Suprapubic skin (tissue), 4 donors: ENCODE results near the gene MSS51. TPM values are rescaled to one million over a fixed set of nuclear protein-coding genes. Genes with fewer than 3 reads are reported as not detected.

ENCODE experiments used
- DNase-seq, 2 donors: peaks; one replicate each; pipeline ENCODE4 v3.0.0-alpha.2; 2019; ENCODE audit warnings: low spot score in 2 of 2
- H3K27ac ChIP-seq: fragments of 200-600 bp; sonication (generic); one replicate; pipeline ENCODE4 v1.5.1; 2019
- H3K27me3 ChIP-seq: fragments of 200-600 bp; sonication (generic); one replicate; pipeline ENCODE4 v1.5.1; 2019
- H3K36me3 ChIP-seq: fragments of 200-600 bp; sonication (generic); one replicate; pipeline ENCODE4 v1.5.1; 2019
- H3K4me1 ChIP-seq: fragments of 200-600 bp; sonication (generic); one replicate; pipeline ENCODE4 v1.5.1; 2019
- H3K4me3 ChIP-seq: fragments of 200-600 bp; sonication (generic); one replicate; pipeline ENCODE4 v1.5.1; 2019; ENCODE audit warnings: mild to moderate bottlenecking
- H3K9me3 ChIP-seq: fragments of 200-600 bp; sonication (generic); one replicate; pipeline ENCODE4 v1.5.1; 2019
- EP300 ChIP-seq: sonication (generic); formaldehyde crosslinking; IDR thresholded peaks from one replicate; pipeline ENCODE4 v1.6.1; 2017; ENCODE audit warnings: antibody characterized with exemption
- POLR2A ChIP-seq, 2 donors: fragments of 450-650 bp; IDR thresholded peaks; one replicate each; pipeline ENCODE4 v1.6.1; 2017; ENCODE audit warnings: antibody characterized with exemption in 2 of 2, mild to moderate bottlenecking in 2 of 2, moderate library complexity in 2 of 2
- POLR2AphosphoS5 ChIP-seq, 3 donors: sonication (generic); formaldehyde crosslinking; IDR thresholded peaks; one replicate each; pipeline ENCODE4 v1.6.1; 2017; ENCODE audit warnings: antibody characterized with exemption in 3 of 3
- WGBS: methylation state at CpG from one replicate; pipeline ENCODE4 v1.1.5; 2018; 5-methylcytosine and 5-hydroxymethylcytosine counted together
- total RNA-seq, 4 donors: library from RNA; depleted of rRNA; stranded (reverse); fragments of >200 nt; gene quantifications; one replicate each; pipeline ENCODE4 v1.1.0, GENCODE V29; 2016
- TF ChIP-seq, protein P1 (sequence below), 2 donors: fragments of 200-600 bp in 1 of 2; fragments of 450-650 bp in 1 of 2; sonication (generic) in 1 of 2; IDR thresholded peaks; one replicate each; pipeline ENCODE4 v1.5.1; 2016 to 2019; ENCODE audit warnings: antibody characterized with exemption in 2 of 2, mild to moderate bottlenecking in 1 of 2, moderate library complexity in 1 of 2

Gene MSS51
- total RNA-seq, 4 donors from 2014 or later = 1.9 to 6.4 (median 2.1) TPM

- no peak for TF ChIP-seq POLR2A (IDR thresholded peaks at IDR 0.05)
- TF ChIP-seq, protein P1, sequence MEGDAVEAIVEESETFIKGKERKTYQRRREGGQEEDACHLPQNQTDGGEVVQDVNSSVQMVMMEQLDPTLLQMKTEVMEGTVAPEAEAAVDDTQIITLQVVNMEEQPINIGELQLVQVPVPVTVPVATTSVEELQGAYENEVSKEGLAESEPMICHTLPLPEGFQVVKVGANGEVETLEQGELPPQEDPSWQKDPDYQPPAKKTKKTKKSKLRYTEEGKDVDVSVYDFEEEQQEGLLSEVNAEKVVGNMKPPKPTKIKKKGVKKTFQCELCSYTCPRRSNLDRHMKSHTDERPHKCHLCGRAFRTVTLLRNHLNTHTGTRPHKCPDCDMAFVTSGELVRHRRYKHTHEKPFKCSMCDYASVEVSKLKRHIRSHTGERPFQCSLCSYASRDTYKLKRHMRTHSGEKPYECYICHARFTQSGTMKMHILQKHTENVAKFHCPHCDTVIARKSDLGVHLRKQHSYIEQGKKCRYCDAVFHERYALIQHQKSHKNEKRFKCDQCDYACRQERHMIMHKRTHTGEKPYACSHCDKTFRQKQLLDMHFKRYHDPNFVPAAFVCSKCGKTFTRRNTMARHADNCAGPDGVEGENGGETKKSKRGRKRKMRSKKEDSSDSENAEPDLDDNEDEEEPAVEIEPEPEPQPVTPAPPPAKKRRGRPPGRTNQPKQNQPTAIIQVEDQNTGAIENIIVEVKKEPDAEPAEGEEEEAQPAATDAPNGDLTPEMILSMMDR (IDR thresholded peaks at IDR 0.05) = no peak
- TF ChIP-seq EP300 = no peak
- TF ChIP-seq POLR2AphosphoS5 (IDR thresholded peaks at IDR 0.05) = no peak
- Histone ChIP-seq H3K27ac (no peak overlapping the region), H3K27me3 (no peaks in the 10 kb centered on the region), H3K36me3 (peaks cover 19% of the 10 kb centered on the region), H3K9me3 (no peaks in the 10 kb centered on the region), H3K4me1 (no peaks in the 10 kb centered on the region), H3K4me3 (no peak overlapping the region)
- no peak for DNase-seq
- 61% methylated on average over 2 of the region's 2 CpGs for WGBS
Observed at GRCh38 chr10:73432646-73433537, 469 bp downstream of the MSS51 start.

- Histone ChIP-seq H3K27me3 (no peaks in the 10 kb centered on the region), H3K4me3 (no peak overlapping the region), H3K27ac (no peak overlapping the region), H3K4me1 (peaks cover 3% of the 10 kb centered on the region), H3K36me3 (peaks cover 47% of the 10 kb centered on the region), H3K9me3 (no peaks in the 10 kb centered on the region)
- no peak for DNase-seq
- TF ChIP-seq, protein P1 (IDR thresholded peaks at IDR 0.05) = no peak
- TF ChIP-seq EP300 (no peak), POLR2AphosphoS5 (IDR thresholded peaks at IDR 0.05) (no peak), POLR2A (IDR thresholded peaks at IDR 0.05) (no peak)
- over 99% methylated on average over 4 of the region's 4 CpGs for WGBS
Observed at GRCh38 chr10:73426318-73426717, 7.0 kb downstream of the MSS51 start.

GRCh38 chr10:73424478-73424877 lies 8.9 kb downstream of the MSS51 start:
- Histone ChIP-seq H3K9me3 (no peaks in the 10 kb centered on the region), H3K4me1 (peaks cover 3% of the 10 kb centered on the region), H3K36me3 (peaks cover 47% of the 10 kb centered on the region), H3K4me3 (no peak overlapping the region), H3K27ac (no peak overlapping the region), H3K27me3 (no peaks in the 10 kb centered on the region)
- WGBS = 72% methylated on average over 3 of the region's 3 CpGs
- TF ChIP-seq, protein P1 (IDR thresholded peaks at IDR 0.05) = no peak
- TF ChIP-seq POLR2A (IDR thresholded peaks at IDR 0.05) (no peak), POLR2AphosphoS5 (IDR thresholded peaks at IDR 0.05) (no peak), EP300 (no peak)
- DNase-seq = no peak

- H3K4me1 ChIP-seq = peaks cover 3% of the 10 kb centered on the region
- no peak overlapping the region for H3K27ac ChIP-seq
- peaks cover 47% of the 10 kb centered on the region for H3K36me3 ChIP-seq
Observed at GRCh38 chr10:73423309-73423708, 10.1 kb downstream of the MSS51 start.

DNA sequence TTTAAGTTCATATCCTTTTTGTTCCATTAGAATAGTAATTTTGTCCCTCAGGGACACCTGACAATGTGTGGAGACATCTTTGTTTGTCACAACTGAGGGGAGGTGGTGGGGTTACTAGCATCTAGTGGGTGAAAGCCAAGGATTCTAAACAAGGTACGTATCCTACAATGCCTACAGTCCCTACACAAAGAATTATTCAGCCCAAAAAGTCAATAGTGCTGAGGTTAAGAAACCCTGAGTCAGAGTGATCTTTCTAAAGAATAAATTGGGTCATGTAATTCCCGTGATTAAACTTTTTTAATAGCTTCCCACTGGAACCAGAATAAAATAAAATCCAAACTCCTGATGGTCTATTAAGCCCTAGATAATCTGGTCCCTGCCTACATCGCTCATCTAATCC lies 16.8 kb downstream of the MSS51 start:
- no peaks in the 10 kb centered on the region for H3K27me3 ChIP-seq
- no peak overlapping the region for H3K4me3 ChIP-seq
- peaks cover 25% of the 10 kb centered on the region for H3K4me1 ChIP-seq
- no peak for DNase-seq
- no peak overlapping the region for H3K27ac ChIP-seq
- H3K9me3 ChIP-seq = no peaks in the 10 kb centered on the region
- WGBS = 94% methylated on average over 3 of the region's 3 CpGs
- H3K36me3 ChIP-seq = no peaks in the 10 kb centered on the region
- TF ChIP-seq EP300 (no peak), POLR2A (IDR thresholded peaks at IDR 0.05) (no peak), POLR2AphosphoS5 (IDR thresholded peaks at IDR 0.05) (no peak)
- TF ChIP-seq, protein P1 (IDR thresholded peaks at IDR 0.05) = no peak

More at GRCh38 chr10:73423309-73423708, 10.1 kb downstream of the MSS51 start:
- no peak overlapping the region for H3K4me3 ChIP-seq
- no peak for DNase-seq
- H3K27me3 ChIP-seq = no peaks in the 10 kb centered on the region
- TF ChIP-seq POLR2A (IDR thresholded peaks at IDR 0.05) = no peak
- no peak for TF ChIP-seq POLR2AphosphoS5 (IDR thresholded peaks at IDR 0.05)
- TF ChIP-seq EP300 = no peak
- TF ChIP-seq, protein P1 (IDR thresholded peaks at IDR 0.05) = no peak
- H3K9me3 ChIP-seq = no peaks in the 10 kb centered on the region
